Measurements from ENCODE around the gene PTN. TPM values are rescaled to one million over a fixed set of nuclear protein-coding genes. Genes with fewer than 3 reads are reported as not detected.

PTN gene
- polyA plus RNA-seq, 3 donors: not detected

GRCh38 chr7:137324796-137325696 lies 18.5 kb downstream of the PTN start:
- H3K79me2 ChIP-seq (ENCODE audit: insufficient read depth, low read length): no peaks in the 10 kb centered on the region
- H3K27ac ChIP-seq (ENCODE audit: low read depth in 1 of 2, low read length in 2 of 2): no peak overlapping the region
- TF ChIP-seq CTCF (IDR thresholded peaks at IDR 0.05): no peak
- peaks cover 0 to 2% (median 0%) of the 10 kb centered on the region in 3 donors for H3K27me3 Mint-ChIP-seq (ENCODE audit: low read depth in 3 of 3)
- H3K4me2 ChIP-seq (replicated peaks; ENCODE audit: extremely low read depth, low read length, poor library complexity, severe bottlenecking): no peak overlapping the region
- peaks cover 0 to 9% (median 2%) of the 10 kb centered on the region in 7 donors for H3K9me3 Mint-ChIP-seq
- H3K4me3 ChIP-seq (replicated peaks in 1 of 3; ENCODE audit: low read depth in 2 of 3, low read length in 3 of 3): no peak overlapping the region
- no peak overlapping the region for H3K4me3 Mint-ChIP-seq
- H3K9me3 ChIP-seq (replicated peaks in 1 of 2; ENCODE audit: control insufficient read depth in 1 of 2, insufficient read depth in 1 of 2, low read length in 2 of 2): no peaks in the 10 kb centered on the region
- no peak overlapping the region for H2AFZ ChIP-seq (ENCODE audit: insufficient read depth, low read depth, low read length, poor library complexity, severe bottlenecking)
- H3K4me1 Mint-ChIP-seq: no peaks in the 10 kb centered on the region
- H3K36me3 Mint-ChIP-seq: no peaks in the 10 kb centered on the region
- no peak overlapping the region for H3K9ac ChIP-seq (ENCODE audit: insufficient read depth, low read length, poor library complexity, severe bottlenecking)
- intact Hi-C loops (cut with micrococcal nuclease): no loop called here
- H3K27me3 ChIP-seq (ENCODE audit: control insufficient read depth in 2 of 2, insufficient read depth in 2 of 2, low read length in 2 of 2): no peaks in the 10 kb centered on the region
- H3K36me3 ChIP-seq (replicated peaks in 1 of 2; ENCODE audit: control insufficient read depth in 1 of 2, insufficient read depth in 2 of 2, low read length in 2 of 2): no peaks in the 10 kb centered on the region
- no peak overlapping the region for H3K27ac Mint-ChIP-seq
- H4K20me1 ChIP-seq (ENCODE audit: insufficient read depth, low read length): no peaks in the 10 kb centered on the region
- no peaks in the 10 kb centered on the region for H3K4me1 ChIP-seq (ENCODE audit: control insufficient read depth in 1 of 2, insufficient read depth in 2 of 2, low read length in 2 of 2)
- DNase-seq: no peak

GRCh38 chr7:137316648-137317353 lies 26.7 kb downstream of the PTN start:
- Histone ChIP-seq H3K9me3 (replicated peaks in 1 of 2; ENCODE audit: control insufficient read depth in 1 of 2, insufficient read depth in 1 of 2, low read length in 2 of 2) (peaks cover 5 to 9% of the 10 kb centered on the region in 2 donors), H3K36me3 (replicated peaks in 1 of 2; ENCODE audit: control insufficient read depth in 1 of 2, insufficient read depth in 2 of 2, low read length in 2 of 2) (no peaks in the 10 kb centered on the region), H3K27ac (ENCODE audit: low read depth in 1 of 2, low read length in 2 of 2) (no peak overlapping the region), H4K20me1 (ENCODE audit: insufficient read depth, low read length) (no peaks in the 10 kb centered on the region), H3K9ac (ENCODE audit: insufficient read depth, low read length, poor library complexity, severe bottlenecking) (no peak overlapping the region), H3K4me1 (ENCODE audit: control insufficient read depth in 1 of 2, insufficient read depth in 2 of 2, low read length in 2 of 2) (no peaks in the 10 kb centered on the region), H3K4me3 (replicated peaks in 1 of 3; ENCODE audit: low read depth in 2 of 3, low read length in 3 of 3) (no peak overlapping the region), H3K27me3 (ENCODE audit: control insufficient read depth in 2 of 2, insufficient read depth in 2 of 2, low read length in 2 of 2) (no peaks in the 10 kb centered on the region), H3K4me2 (replicated peaks; ENCODE audit: extremely low read depth, low read length, poor library complexity, severe bottlenecking) (no peak overlapping the region), H3K79me2 (ENCODE audit: insufficient read depth, low read length) (no peaks in the 10 kb centered on the region), H2AFZ (ENCODE audit: insufficient read depth, low read depth, low read length, poor library complexity, severe bottlenecking) (no peak overlapping the region)
- Mint-ChIP-seq H3K27me3 (ENCODE audit: low read depth in 3 of 3) (no peaks in the 10 kb centered on the region), H3K36me3 (no peaks in the 10 kb centered on the region), H3K27ac (no peak overlapping the region), H3K4me3 (no peak overlapping the region), H3K9me3 (peaks cover 0 to 12% (median 6%) of the 10 kb centered on the region in 7 donors), H3K4me1 (no peaks in the 10 kb centered on the region)
- no peak for DNase-seq
- intact Hi-C loops (cut with micrococcal nuclease): no loop called here
- TF ChIP-seq CTCF (IDR thresholded peaks at IDR 0.05): no peak
- WGBS (ENCODE audit: insufficient coverage): 76% methylated on average over 5 of the region's 9 CpGs

All from CD14-positive monocyte (primary cell).